Karpas-422 (cell line): ENCODE measurements around the gene F8A3. TPM values are rescaled to one million over a fixed set of nuclear protein-coding genes. Genes with fewer than 3 reads are reported as not detected.
"Not testable (repeated sequence)": the region's sequence is repeated elsewhere in the genome, so short reads cannot be mapped to it uniquely, and the experiment has no call there.

Experiments used
- DNase-seq: peaks from one replicate; pipeline ENCODE4 v3.0.0-alpha.2; 2015
- H2AFZ ChIP-seq: fragments of 200-600 bp; sonication (generic); 2 replicates; pipeline ENCODE4 v1.6.1; 2014; ENCODE audit warnings: antibody characterized with exemption, low read length, mixed read lengths
- H3K27ac ChIP-seq: fragments of 200-600 bp; sonication (generic); 2 replicates; pipeline ENCODE4 v1.5.1; 2014; ENCODE audit warnings: mild to moderate bottlenecking, low read length, moderate library complexity
- H3K27me3 ChIP-seq: fragments of 200-600 bp; sonication (generic); 2 replicates; pipeline ENCODE4 v1.6.1; 2014; ENCODE audit warnings: low read length, mixed read lengths
- H3K36me3 ChIP-seq: fragments of 200-600 bp; sonication (generic); 2 replicates; pipeline ENCODE4 v1.6.1; 2014; ENCODE audit warnings: low read length, mixed read lengths; ENCODE audit not compliant: insufficient read depth
- H3K4me1 ChIP-seq: fragments of 200-600 bp; sonication (generic); 2 replicates; pipeline ENCODE4 v1.6.1; 2014; ENCODE audit warnings: mild to moderate bottlenecking, low read length, mixed read lengths
- H3K4me2 ChIP-seq: fragments of 200-600 bp; sonication (generic); 2 replicates; pipeline ENCODE4 v1.6.1; 2014; ENCODE audit warnings: low read length, low read depth, mild to moderate bottlenecking; ENCODE audit not compliant: poor library complexity, severe bottlenecking
- H3K4me3 ChIP-seq: fragments of 200-600 bp; sonication (generic); 2 replicates; pipeline ENCODE4 v1.5.1; 2014; ENCODE audit warnings: mild to moderate bottlenecking, antibody characterized with exemption, low read length, mixed read lengths
- H3K79me2 ChIP-seq: fragments of 200-600 bp; sonication (generic); 2 replicates; pipeline ENCODE4 v1.6.1; 2014; ENCODE audit warnings: mild to moderate bottlenecking, low read length, mixed read lengths
- H3K9ac ChIP-seq: fragments of 200-600 bp; sonication (generic); 2 replicates; pipeline ENCODE4 v1.6.0; 2014; ENCODE audit warnings: low read length
- H3K9me2 ChIP-seq: fragments of 200-600 bp; sonication (generic), shearing (Covaris generic); replicated peaks from 2 replicates; pipeline ENCODE4 v1.6.0; 2014; ENCODE audit warnings: mild to moderate bottlenecking, low read length, moderate library complexity; ENCODE audit not compliant: insufficient read depth
- H3K9me3 ChIP-seq: fragments of 300-700, 200-600 bp; sonication (generic); 2 replicates; pipeline ENCODE4 v1.6.1; 2014; ENCODE audit warnings: low read length, mixed read lengths
- H4K20me1 ChIP-seq: fragments of 200-600 bp; sonication (generic); 2 replicates; pipeline ENCODE4 v1.6.1; 2014; ENCODE audit warnings: mild to moderate bottlenecking, antibody characterized with exemption, low read length, low read depth; ENCODE audit not compliant: insufficient read depth
- total RNA-seq: library from RNA; depleted of rRNA; stranded (reverse); fragments of >200 nt; shearing (Covaris generic); gene quantifications from 2 replicates; pipeline ENCODE4 v1.2.3, GENCODE V29; 2014; ENCODE audit warnings: low replicate concordance; rRNA removed

F8A3 gene
- 3.7 and 4.5 TPM in 2 replicates for total RNA-seq

GRCh38 chrX:155458471-155458870 is at the start of gene F8A3:
F8A3 (minus strand) TSS chrX:155458620; CDS start chrX:155458600, 20 bp downstream.
- DNase-seq, H3K9me3 ChIP-seq, H2AFZ ChIP-seq, H3K4me1 ChIP-seq, H3K9me2 ChIP-seq, H3K4me3 ChIP-seq, H3K27ac ChIP-seq, H3K9ac ChIP-seq, H3K27me3 ChIP-seq, H3K4me2 ChIP-seq, H4K20me1 ChIP-seq, H3K36me3 ChIP-seq, H3K79me2 ChIP-seq: not testable (repeated sequence)

DNA sequence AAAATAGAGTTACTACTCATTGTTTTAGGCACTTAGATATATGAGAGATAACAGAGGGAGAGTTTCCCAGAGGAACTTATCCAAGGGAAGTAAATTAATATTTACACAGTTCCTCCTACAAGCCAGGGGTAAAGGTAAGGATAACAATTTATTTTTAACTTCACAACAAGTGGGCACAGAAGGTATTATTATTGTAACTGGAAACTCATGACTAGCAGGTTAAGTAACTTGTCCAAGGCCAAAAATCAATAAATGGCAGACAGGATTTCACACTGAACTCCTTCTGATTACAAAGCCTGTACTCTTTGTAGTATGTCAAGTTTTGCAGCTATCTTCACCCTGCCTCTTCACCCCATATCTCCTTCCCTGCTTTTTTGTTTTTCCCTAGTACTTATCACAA is 46.9 kb upstream of the F8A3 start:
- no peaks in the 10 kb centered on the region for H3K9me3 ChIP-seq
- H3K4me3 ChIP-seq = no peak overlapping the region
- H3K27me3 ChIP-seq = no peaks in the 10 kb centered on the region
- no peak overlapping the region for H3K9ac ChIP-seq
- no peaks in the 10 kb centered on the region for H3K9me2 ChIP-seq
- no peak for DNase-seq
- H4K20me1 ChIP-seq = no peaks in the 10 kb centered on the region
- H3K27ac ChIP-seq = no peak overlapping the region
- H3K4me1 ChIP-seq = no peaks in the 10 kb centered on the region
- H3K4me2 ChIP-seq = no peak overlapping the region
- no peak overlapping the region for H2AFZ ChIP-seq
- no peaks in the 10 kb centered on the region for H3K79me2 ChIP-seq
- H3K36me3 ChIP-seq = no peaks in the 10 kb centered on the region; the same call in 1 of the 2 replicates

GRCh38 chrX:155495134-155495533 is 36.7 kb upstream of the F8A3 start:
- not testable (repeated sequence) for H3K27ac ChIP-seq, H3K36me3 ChIP-seq, H4K20me1 ChIP-seq, DNase-seq, H3K27me3 ChIP-seq, H3K79me2 ChIP-seq, H3K9me2 ChIP-seq, H3K9me3 ChIP-seq, H2AFZ ChIP-seq, H3K4me1 ChIP-seq, H3K4me3 ChIP-seq, H3K4me2 ChIP-seq, H3K9ac ChIP-seq

DNA sequence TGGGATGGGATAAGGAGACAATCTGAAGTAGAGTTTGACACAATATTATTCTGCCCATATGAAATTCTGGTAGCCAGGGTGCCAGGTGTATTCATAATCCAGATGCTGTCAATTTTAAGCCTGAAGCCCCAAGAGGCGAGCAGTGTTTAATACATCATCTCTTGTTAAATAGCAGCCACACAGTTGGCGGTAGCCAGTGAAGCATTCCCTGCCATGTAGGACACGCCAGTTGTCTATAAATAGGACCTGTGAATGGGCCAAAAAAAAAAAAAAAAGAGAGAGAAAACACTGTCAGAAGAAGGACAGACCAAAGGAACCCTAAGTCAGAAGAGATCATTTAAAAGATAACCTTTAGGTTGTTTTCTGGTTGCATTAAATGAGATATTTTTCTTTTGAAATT is 33.0 kb upstream of the F8A3 start:
- DNase-seq, H3K79me2 ChIP-seq, H3K4me3 ChIP-seq, H3K36me3 ChIP-seq, H3K9ac ChIP-seq, H4K20me1 ChIP-seq, H3K9me3 ChIP-seq, H3K27me3 ChIP-seq, H3K9me2 ChIP-seq, H3K4me2 ChIP-seq, H3K27ac ChIP-seq, H3K4me1 ChIP-seq, H2AFZ ChIP-seq: not testable (repeated sequence)

DNA sequence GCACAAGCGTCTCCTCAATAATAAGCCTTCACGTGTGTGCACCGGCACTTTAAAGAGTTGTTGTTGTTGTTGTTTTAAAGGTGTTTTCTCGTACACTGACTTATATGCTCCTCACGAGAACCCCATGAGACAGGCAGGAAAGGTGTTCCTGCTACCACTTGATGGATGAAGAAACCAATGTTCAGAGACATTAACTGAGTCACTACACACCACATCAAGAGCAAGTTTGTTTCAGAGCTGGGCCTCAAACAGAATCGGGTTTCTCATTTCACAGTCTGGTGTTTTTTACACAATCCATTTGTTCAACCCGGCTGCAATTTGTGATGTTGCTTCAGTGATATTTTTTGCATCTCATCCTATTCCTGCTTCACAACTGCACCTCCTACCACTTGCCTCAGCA is 18.7 kb upstream of the F8A3 start:
- not testable (repeated sequence) for H3K4me3 ChIP-seq, DNase-seq, H2AFZ ChIP-seq, H3K27ac ChIP-seq, H3K79me2 ChIP-seq, H3K9me3 ChIP-seq, H3K9ac ChIP-seq, H3K36me3 ChIP-seq, H3K4me1 ChIP-seq, H4K20me1 ChIP-seq, H3K9me2 ChIP-seq, H3K4me2 ChIP-seq, H3K27me3 ChIP-seq

- not testable (repeated sequence) for H3K4me1 ChIP-seq, DNase-seq, H3K4me2 ChIP-seq, H3K9me2 ChIP-seq, H3K4me3 ChIP-seq, H3K27ac ChIP-seq, H2AFZ ChIP-seq, H3K79me2 ChIP-seq, H3K27me3 ChIP-seq, H4K20me1 ChIP-seq, H3K9ac ChIP-seq, H3K36me3 ChIP-seq, H3K9me3 ChIP-seq
Observed at GRCh38 chrX:155466269-155466938, 8.0 kb upstream of the F8A3 start.

GRCh38 chrX:155460501-155460900 is 2.1 kb upstream of the F8A3 start:
- not testable (repeated sequence) for H3K9me2 ChIP-seq, H3K4me2 ChIP-seq, H3K27ac ChIP-seq, H3K9ac ChIP-seq, H3K4me1 ChIP-seq, DNase-seq, H2AFZ ChIP-seq, H3K79me2 ChIP-seq, H3K36me3 ChIP-seq, H3K27me3 ChIP-seq, H4K20me1 ChIP-seq, H3K9me3 ChIP-seq, H3K4me3 ChIP-seq

- not testable (repeated sequence) for H3K27me3 ChIP-seq, H3K9me3 ChIP-seq, H3K36me3 ChIP-seq, H3K9me2 ChIP-seq, H3K9ac ChIP-seq, H4K20me1 ChIP-seq, H3K4me2 ChIP-seq, H3K27ac ChIP-seq, H3K4me3 ChIP-seq, H2AFZ ChIP-seq, H3K79me2 ChIP-seq, DNase-seq, H3K4me1 ChIP-seq
Observed at GRCh38 chrX:155457761-155458447, 516 bp downstream of the F8A3 start.
